Measurements from ENCODE around the gene TSHZ2. TPM values are rescaled to one million over a fixed set of nuclear protein-coding genes. Genes with fewer than 3 reads are reported as not detected.

TSHZ2 gene
- total RNA-seq, 4 donors from 2014 or later: 28.6 to 40.1 (median 35.5) TPM

GRCh38 chr20:53085720-53086119, 113.6 kb downstream of the TSHZ2 start:
- TF ChIP-seq CTCF (IDR thresholded peaks at IDR 0.05; ENCODE audit: low read depth): no peak

GRCh38 chr20:53087037-53087777, 115.0 kb downstream of the TSHZ2 start:
- no peak for TF ChIP-seq CTCF (IDR thresholded peaks at IDR 0.05; ENCODE audit: low read depth)

- TF ChIP-seq CTCF (IDR thresholded peaks at IDR 0.05; ENCODE audit: low read depth): no peak
Observed at GRCh38 chr20:53088786-53089185, 116.6 kb downstream of the TSHZ2 start.

GRCh38 chr20:53091789-53092188, 119.6 kb downstream of the TSHZ2 start:
- no peak for TF ChIP-seq CTCF (IDR thresholded peaks at IDR 0.05; ENCODE audit: low read depth)

- no peak for TF ChIP-seq CTCF (IDR thresholded peaks at IDR 0.05; ENCODE audit: low read depth)
Observed at GRCh38 chr20:53092772-53093300, 120.7 kb downstream of the TSHZ2 start.

- TF ChIP-seq CTCF (IDR thresholded peaks at IDR 0.05; ENCODE audit: low read depth): no peak
Observed at GRCh38 chr20:53097371-53097770, 125.2 kb downstream of the TSHZ2 start.

- no peak for TF ChIP-seq CTCF (IDR thresholded peaks at IDR 0.05; ENCODE audit: low read depth)
Observed at GRCh38 chr20:53097791-53098190, 125.6 kb downstream of the TSHZ2 start.
